GM21526 (cell line): Measurements from ENCODE around the gene KCNE1.

ENCODE experiments used
- ATAC-seq: cut with Tn5 transposase; IDR thresholded peaks from one replicate; pipeline ENCODE4 v1.9.1; 2021; ENCODE audit warnings: moderate library complexity; ENCODE audit not compliant: unreplicated experiment, low FRiP score

The KCNE1 gene

GRCh38 chr21:34536311-34536710 is 24.3 kb upstream of the KCNE1 start:
- ATAC-seq = no peak

- no peak for ATAC-seq
These were observed 23.9 kb upstream of the KCNE1 start for GRCh38 chr21:34535886-34536285.

GRCh38 chr21:34534522-34534921 is 22.5 kb upstream of the KCNE1 start:
- no peak for ATAC-seq

- no peak for ATAC-seq
These were observed 21.9 kb upstream of the KCNE1 start for GRCh38 chr21:34533938-34534337.

GRCh38 chr21:34531399-34531798 is 19.4 kb upstream of the KCNE1 start:
- no peak for ATAC-seq

GRCh38 chr21:34530261-34530660 is 18.3 kb upstream of the KCNE1 start:
- ATAC-seq = no peak

- no peak for ATAC-seq
These were observed 16.1 kb upstream of the KCNE1 start for GRCh38 chr21:34528131-34528561.

- no peak for ATAC-seq
These were observed 14.7 kb upstream of the KCNE1 start for GRCh38 chr21:34526618-34527290.

- no peak for ATAC-seq
These were observed 14.2 kb upstream of the KCNE1 start for GRCh38 chr21:34526241-34526617.

GRCh38 chr21:34524646-34525601 is 12.9 kb upstream of the KCNE1 start:
- ATAC-seq = no peak

GRCh38 chr21:34523019-34523555 is 11.1 kb upstream of the KCNE1 start:
- ATAC-seq = no peak

- no peak for ATAC-seq
These were observed 10.3 kb upstream of the KCNE1 start for GRCh38 chr21:34522284-34522683.

- no peak for ATAC-seq
These were observed 9.6 kb upstream of the KCNE1 start for GRCh38 chr21:34521561-34521960.

GRCh38 chr21:34520764-34521508 is 8.9 kb upstream of the KCNE1 start:
- no peak for ATAC-seq

GRCh38 chr21:34520281-34520680 is 8.3 kb upstream of the KCNE1 start:
- no peak for ATAC-seq

GRCh38 chr21:34519694-34520093 is 7.7 kb upstream of the KCNE1 start:
- no peak for ATAC-seq

GRCh38 chr21:34519016-34519415 is 7.0 kb upstream of the KCNE1 start:
- ATAC-seq = no peak

- ATAC-seq = no peak
These were observed 6.3 kb upstream of the KCNE1 start for GRCh38 chr21:34518301-34518700.

GRCh38 chr21:34517491-34518245 is 5.7 kb upstream of the KCNE1 start:
- no peak for ATAC-seq

- no peak for ATAC-seq
These were observed 5.0 kb upstream of the KCNE1 start for GRCh38 chr21:34517039-34517438.
